SJCRH30 (cell line): ENCODE data around the gene EPB41L1. TPM values are rescaled to one million over a fixed set of nuclear protein-coding genes. Genes with fewer than 3 reads are reported as not detected.
A peak's percentile ranks its signal among the peaks of the same experiment; 100 is the strongest.

Source experiments
- DNase-seq, 2 experiments: peaks; one replicate each; pipeline ENCODE4 v3.0.0-alpha.2; 2015 to 2020
- H3K27ac ChIP-seq: fragments of 250-450 bp; sonication (Bioruptor Pico); 2 replicates; pipeline ENCODE4 v1.5.1; 2020; ENCODE audit warnings: mild to moderate bottlenecking, moderate library complexity
- H3K27me3 ChIP-seq: fragments of 250-450 bp; sonication (Bioruptor Pico); 2 replicates; pipeline ENCODE4 v1.5.1; 2020; ENCODE audit warnings: mild to moderate bottlenecking, moderate library complexity
- H3K36me3 ChIP-seq: fragments of 250-450 bp; sonication (Bioruptor Pico); 2 replicates; pipeline ENCODE4 v1.5.1; 2020; ENCODE audit warnings: mild to moderate bottlenecking, moderate library complexity
- H3K4me1 ChIP-seq: fragments of 250-450 bp; sonication (Bioruptor Pico); 2 replicates; pipeline ENCODE4 v1.5.1; 2020; ENCODE audit warnings: mild to moderate bottlenecking, moderate library complexity
- H3K4me3 ChIP-seq: fragments of 250-450 bp; sonication (Bioruptor Pico); 2 replicates; pipeline ENCODE4 v1.5.1; 2020; ENCODE audit warnings: mild to moderate bottlenecking, moderate library complexity
- H3K9me3 ChIP-seq: fragments of 250-450 bp; sonication (Bioruptor Pico); replicated peaks from 2 replicates; pipeline ENCODE4 v1.5.1; 2020; ENCODE audit warnings: mild to moderate bottlenecking, moderate library complexity
- total RNA-seq: library from RNA; depleted of rRNA; stranded (reverse); fragments of >200 nt; shearing (Covaris generic); gene quantifications from 2 replicates; pipeline ENCODE4 v1.2.3, GENCODE V29; 2014

Gene EPB41L1
- total RNA-seq, 1 experiment from 2014 or later = 6.7 TPM

DNA sequence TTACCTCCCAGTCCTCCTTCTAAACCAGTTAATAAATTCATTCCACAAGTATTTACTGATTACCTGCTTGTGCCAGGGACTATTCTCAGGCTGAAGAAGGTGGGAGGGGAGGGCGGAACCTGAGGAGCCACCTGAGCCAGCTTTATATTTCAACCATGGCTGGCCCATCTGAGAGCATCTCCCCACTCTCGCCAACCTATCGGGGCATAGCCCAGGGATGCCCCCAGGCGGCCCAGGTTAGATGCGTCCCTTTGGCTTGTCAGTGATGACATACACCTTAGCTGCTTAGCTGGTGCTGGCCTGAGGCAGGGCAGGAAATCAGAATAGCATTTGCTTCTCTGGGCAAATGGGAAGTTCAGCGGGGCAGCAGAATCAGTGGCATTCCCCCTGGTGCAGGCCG lies 76.8 kb downstream of the EPB41L1 start:
- no peak overlapping the region for H3K4me3 ChIP-seq
- H3K27me3 ChIP-seq = no peaks in the 10 kb centered on the region
- DNase-seq = no peak
- H3K27ac ChIP-seq = no peak overlapping the region
- peaks cover 12% of the 10 kb centered on the region for H3K4me1 ChIP-seq
- no peaks in the 10 kb centered on the region for H3K9me3 ChIP-seq
- H3K36me3 ChIP-seq = no peaks in the 10 kb centered on the region

DNA sequence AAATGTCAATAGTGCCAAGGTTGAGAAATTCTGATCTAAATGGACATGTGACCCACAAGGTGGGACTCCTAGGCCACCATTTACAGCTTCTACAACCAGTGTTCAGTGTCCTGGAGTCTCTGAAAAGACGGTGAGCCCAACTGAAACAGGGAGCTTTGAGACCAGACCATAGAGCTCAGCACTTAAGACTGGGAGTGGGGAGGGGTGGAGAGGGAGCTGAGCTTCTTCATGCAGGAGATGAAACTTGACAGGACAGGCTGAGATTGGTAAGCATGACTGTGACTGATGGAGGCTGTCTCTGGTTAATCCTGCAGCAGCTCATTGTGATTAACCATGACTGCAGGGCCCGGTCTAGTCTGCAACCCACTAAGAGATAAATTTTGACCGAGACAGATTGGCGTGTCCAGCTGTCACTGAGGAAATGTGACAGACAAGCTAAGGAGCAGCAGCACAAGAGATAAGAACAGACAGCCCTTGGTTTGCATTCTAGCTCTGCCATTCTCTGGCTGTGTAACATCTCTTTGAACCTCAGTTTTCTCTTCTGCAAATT lies 80.3 kb downstream of the EPB41L1 start:
- Histone ChIP-seq H3K27me3 (no peaks in the 10 kb centered on the region), H3K4me3 (no peak overlapping the region), H3K27ac (peak overlapping the region; percentile 89), H3K9me3 (no peaks in the 10 kb centered on the region), H3K4me1 (peaks cover 19% of the 10 kb centered on the region), H3K36me3 (peaks cover 3% of the 10 kb centered on the region; the same call in 1 of the 2 replicates)
- peak; percentile 83 to 87 for DNase-seq

DNA sequence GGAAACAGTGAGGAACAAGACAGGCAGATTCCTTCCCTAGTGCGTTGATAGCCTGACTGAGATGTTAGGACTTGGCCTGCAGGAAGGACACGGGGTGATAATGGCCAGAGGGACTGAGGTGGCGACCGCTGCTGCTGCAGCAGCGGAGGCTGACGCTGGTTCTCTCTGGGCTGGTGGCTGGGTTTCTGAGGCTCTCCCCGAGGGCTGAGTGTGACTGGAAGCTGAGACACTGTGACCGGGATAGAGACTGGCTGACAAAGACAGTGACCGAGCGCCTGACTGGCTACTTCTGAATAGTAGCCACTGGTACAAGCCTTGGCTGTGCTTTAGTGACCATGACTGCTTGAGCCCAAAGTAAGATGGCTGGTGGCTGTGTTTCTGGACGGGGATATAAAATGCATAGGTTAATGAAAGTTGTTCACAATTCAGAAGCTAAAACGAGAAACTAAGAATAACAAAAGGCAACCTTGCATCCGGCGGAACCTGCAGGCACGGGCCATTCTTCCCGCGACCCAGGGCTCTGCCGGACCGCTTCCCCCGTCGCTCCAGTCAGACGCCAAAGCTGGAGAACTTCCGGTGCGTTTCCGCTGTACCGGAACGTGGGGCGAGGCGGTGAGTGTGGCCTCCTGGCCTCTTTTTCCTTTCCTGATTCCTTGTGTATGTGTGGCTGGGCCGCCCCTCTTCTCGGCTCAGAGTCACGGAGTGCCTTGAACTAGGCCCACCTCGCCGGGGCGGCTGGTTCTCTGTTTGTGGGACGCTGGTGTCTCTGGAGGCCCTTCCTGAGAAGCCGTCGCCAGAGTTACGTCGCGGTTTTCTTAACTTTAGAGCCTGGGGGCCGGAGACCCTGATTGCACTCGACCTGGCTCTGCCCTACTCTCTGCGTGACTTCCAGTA lies 81.6 kb downstream of the EPB41L1 start, which contains the start of gene AAR2:
AAR2 (plus strand) TSS at position 587 of the 894 bp plus-strand sequence. CDS start 3,391 bp downstream, outside the sequence.
- Histone ChIP-seq H3K4me1 (peaks cover 19% of the 10 kb centered on the region), H3K27ac (peak within 1 kb of the TSS; percentile 89), H3K9me3 (no peaks in the 10 kb centered on the region), H3K27me3 (no peaks in the 10 kb centered on the region), H3K4me3 (peak within 1 kb of the TSS; percentile 97), H3K36me3 (peaks cover 13% of the 10 kb centered on the region)
- DNase-seq = peak; percentile 90 to 94

DNA sequence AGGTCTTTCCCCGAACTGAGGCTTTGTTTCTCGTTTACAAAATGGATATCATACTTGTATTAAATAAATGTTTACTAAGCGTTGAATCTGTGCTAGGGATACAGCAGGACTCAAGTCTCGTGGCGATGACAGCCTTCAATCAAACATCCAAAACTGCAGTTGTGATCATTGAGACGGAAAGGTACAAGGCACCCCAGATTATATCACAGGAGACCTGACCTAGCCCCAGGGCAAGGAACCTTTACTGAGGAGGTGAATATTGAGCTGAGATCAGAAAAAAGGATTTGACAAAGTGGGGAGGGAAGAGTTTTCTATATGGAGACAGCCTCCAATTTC lies 82.2 kb downstream of the EPB41L1 start:
- Histone ChIP-seq H3K4me3 (peak overlapping the region; percentile 97), H3K4me1 (peaks cover 19% of the 10 kb centered on the region), H3K27ac (peak overlapping the region; percentile 89), H3K27me3 (no peaks in the 10 kb centered on the region), H3K36me3 (peaks cover 19% of the 10 kb centered on the region), H3K9me3 (no peaks in the 10 kb centered on the region)
- no peak for DNase-seq

DNA sequence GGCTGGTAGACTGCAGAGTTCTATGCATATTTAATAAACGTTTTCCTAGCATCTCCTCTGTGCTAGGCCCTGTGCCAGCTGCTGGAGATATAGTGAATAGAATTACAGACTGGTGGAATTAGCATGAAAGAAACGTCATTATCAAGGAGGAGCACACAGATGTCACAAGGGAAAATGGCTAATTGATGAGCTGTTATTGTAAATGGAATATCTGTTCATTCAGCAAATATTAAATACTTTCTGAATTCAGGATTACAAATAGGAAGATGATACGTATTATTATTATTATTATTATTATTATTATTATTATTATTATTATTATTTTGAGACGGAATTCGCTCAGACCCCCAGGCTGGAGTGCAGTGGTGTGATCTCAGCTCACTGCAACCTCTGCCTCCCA lies 82.9 kb downstream of the EPB41L1 start:
- Histone ChIP-seq H3K4me1 (peaks cover 19% of the 10 kb centered on the region), H3K36me3 (peaks cover 24% of the 10 kb centered on the region), H3K27ac (no peak overlapping the region; the same call in 1 of the 2 replicates), H3K4me3 (peak overlapping the region; percentile 97), H3K27me3 (no peaks in the 10 kb centered on the region), H3K9me3 (no peaks in the 10 kb centered on the region)
- DNase-seq = peak in 1 of 2 experiments; percentile 23

DNA sequence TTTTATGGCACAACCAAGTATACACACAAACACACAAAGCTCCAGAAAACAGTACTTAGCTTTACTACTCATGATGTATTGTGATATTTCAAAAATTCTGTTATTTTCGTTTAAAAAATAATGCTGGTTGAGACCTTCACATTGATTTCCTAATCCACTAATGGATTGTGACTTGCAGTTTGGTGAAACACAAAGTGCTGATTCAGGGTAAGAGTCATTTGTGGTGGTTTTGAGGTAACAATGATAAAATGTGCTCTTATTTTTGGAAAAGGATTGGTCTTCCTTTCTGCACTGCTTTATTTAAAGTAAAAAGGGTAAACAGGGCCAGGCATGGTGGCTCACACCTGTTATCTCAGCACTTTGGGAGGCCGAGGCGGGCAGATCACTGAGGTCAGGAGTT lies 83.6 kb downstream of the EPB41L1 start:
- Histone ChIP-seq H3K4me1 (peaks cover 19% of the 10 kb centered on the region), H3K27me3 (no peaks in the 10 kb centered on the region), H3K36me3 (peaks cover 28% of the 10 kb centered on the region), H3K4me3 (no peak overlapping the region), H3K9me3 (no peaks in the 10 kb centered on the region), H3K27ac (no peak overlapping the region)
- no peak for DNase-seq

DNA sequence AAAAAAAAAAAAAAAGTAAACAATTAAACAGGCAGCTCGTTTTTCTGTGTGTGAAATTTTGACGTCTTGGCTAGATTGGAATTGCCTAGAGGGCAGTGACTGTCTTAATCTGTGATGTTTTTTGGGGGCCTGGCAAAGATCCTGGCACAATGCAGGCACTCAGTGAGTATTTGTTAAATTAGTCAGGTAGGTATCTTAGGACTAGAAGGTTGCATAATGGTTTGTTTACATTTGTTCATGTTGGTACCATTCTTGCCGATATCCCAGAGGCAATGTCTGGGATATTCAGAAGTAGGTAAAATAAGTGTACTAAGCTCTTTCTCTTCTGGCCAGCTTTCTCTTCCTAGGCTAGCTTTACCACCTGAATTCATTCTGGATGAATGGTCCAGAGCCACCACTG lies 84.2 kb downstream of the EPB41L1 start:
- Histone ChIP-seq H3K9me3 (no peaks in the 10 kb centered on the region), H3K36me3 (peaks cover 34% of the 10 kb centered on the region), H3K4me1 (peaks cover 19% of the 10 kb centered on the region), H3K27ac (no peak overlapping the region), H3K27me3 (no peaks in the 10 kb centered on the region), H3K4me3 (no peak overlapping the region)
- DNase-seq = no peak

DNA sequence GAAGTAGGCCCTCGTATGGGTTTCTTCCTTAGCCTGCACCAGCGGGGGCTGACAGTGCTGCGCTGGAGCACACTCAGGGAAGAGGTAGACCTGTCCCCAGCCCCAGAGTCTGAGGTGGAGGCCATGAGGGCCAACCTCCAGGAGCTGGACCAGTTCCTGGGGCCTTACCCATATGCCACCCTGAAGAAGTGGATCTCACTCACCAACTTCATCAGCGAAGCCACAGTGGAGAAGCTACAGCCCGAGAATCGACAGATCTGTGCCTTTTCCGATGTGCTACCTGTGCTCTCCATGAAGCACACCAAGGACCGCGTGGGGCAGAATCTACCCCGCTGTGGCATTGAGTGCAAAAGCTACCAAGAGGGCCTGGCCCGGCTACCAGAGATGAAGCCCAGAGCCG lies 85.5 kb downstream of the EPB41L1 start:
- Histone ChIP-seq H3K4me3 (no peak overlapping the region), H3K36me3 (peaks cover 47% of the 10 kb centered on the region), H3K27ac (no peak overlapping the region), H3K27me3 (no peaks in the 10 kb centered on the region), H3K9me3 (no peaks in the 10 kb centered on the region), H3K4me1 (peaks cover 11% of the 10 kb centered on the region)
- DNase-seq = no peak

DNA sequence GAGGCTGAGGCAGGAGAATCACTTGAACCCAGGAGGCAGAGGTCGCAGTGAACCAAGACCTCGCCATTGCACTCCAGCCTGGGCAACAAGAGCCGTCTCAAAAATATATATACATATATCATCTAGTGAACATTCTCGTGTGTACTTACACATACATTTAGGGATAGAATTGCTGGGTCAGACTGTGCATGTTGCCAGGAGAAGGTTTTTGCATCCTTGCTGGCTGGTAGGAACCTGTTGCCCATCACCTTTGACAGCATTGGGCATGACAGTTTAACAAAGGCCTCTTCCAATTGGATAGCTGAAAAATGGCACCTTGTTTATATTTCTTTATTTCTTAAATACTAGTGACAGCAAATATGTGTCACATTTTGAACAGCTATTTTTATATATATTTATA lies 87.1 kb downstream of the EPB41L1 start:
- Histone ChIP-seq H3K4me1 (peaks cover 6% of the 10 kb centered on the region), H3K27me3 (no peaks in the 10 kb centered on the region), H3K4me3 (no peak overlapping the region), H3K27ac (no peak overlapping the region), H3K36me3 (peaks cover 63% of the 10 kb centered on the region), H3K9me3 (no peaks in the 10 kb centered on the region)
- no peak for DNase-seq

DNA sequence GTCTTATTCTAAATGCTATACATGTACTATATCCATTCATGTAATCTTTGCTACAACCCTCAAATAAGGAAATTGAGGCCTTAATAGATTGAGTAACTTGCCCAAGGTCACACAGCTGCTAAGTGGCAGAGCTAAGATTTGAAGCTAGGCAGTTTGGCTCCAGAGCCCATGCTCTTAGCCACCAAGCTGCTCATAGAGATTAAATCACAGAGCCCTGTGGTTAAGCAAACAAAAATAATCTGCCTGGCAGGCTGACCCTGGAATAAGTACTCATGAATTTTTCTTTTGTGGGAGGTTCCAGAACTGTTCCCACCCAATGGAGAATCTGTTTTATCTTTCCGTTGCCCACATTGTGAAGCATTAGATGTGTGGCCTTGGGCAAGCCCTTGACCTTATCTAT lies 89.2 kb downstream of the EPB41L1 start:
- no peak for DNase-seq
- no peaks in the 10 kb centered on the region for H3K27me3 ChIP-seq
- H3K9me3 ChIP-seq = no peaks in the 10 kb centered on the region
- H3K4me3 ChIP-seq = no peak overlapping the region
- peaks cover 84% of the 10 kb centered on the region for H3K36me3 ChIP-seq
- H3K4me1 ChIP-seq = no peaks in the 10 kb centered on the region
- no peak overlapping the region for H3K27ac ChIP-seq

DNA sequence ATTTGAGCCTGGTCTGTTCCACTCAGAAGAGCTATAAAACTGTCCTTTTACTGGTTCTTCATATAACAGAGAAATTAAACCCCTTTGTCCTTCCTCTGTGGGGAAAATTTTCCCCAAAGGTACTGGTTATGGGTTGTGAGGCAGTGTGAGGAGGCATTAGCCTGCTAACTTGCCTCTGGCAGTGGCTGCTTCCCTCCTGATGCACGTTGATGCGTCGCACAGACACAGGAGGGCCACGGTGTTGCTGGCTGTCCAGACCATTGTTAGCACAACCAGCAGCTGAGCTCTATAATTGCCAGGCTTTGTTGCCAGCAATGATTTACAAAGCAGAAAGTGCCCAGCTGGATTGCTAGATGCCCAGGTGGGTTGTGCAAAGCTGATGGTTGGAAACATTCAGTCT lies 91.9 kb downstream of the EPB41L1 start:
- peaks cover 88% of the 10 kb centered on the region for H3K36me3 ChIP-seq
- H3K27ac ChIP-seq = no peak overlapping the region
- H3K4me1 ChIP-seq = no peaks in the 10 kb centered on the region
- H3K9me3 ChIP-seq = no peaks in the 10 kb centered on the region
- DNase-seq = no peak
- H3K27me3 ChIP-seq = no peaks in the 10 kb centered on the region
- H3K4me3 ChIP-seq = no peak overlapping the region

DNA sequence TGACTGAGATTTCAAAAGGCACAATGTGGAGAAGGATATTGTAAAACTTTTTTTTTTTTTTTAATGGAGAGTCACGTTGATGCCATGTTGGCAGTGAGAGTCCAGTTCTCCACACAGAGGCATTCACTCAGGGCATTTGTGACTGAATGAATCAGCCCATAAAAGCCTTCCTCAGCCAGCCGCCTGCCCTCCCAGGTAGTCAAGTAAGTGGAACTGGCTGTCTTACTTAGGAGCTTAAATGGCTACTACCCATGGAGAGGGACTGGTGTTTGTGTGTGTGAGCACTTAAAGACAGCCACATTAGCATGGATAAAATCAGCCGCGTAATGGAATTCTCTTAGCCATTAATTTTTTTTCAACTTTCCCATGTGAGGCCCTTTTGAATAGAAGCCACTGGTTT lies 94.3 kb downstream of the EPB41L1 start:
- no peaks in the 10 kb centered on the region for H3K9me3 ChIP-seq
- H3K4me1 ChIP-seq = no peaks in the 10 kb centered on the region
- no peak overlapping the region for H3K27ac ChIP-seq
- no peak overlapping the region for H3K4me3 ChIP-seq
- DNase-seq = no peak
- H3K27me3 ChIP-seq = no peaks in the 10 kb centered on the region
- peaks cover 86% of the 10 kb centered on the region for H3K36me3 ChIP-seq

DNA sequence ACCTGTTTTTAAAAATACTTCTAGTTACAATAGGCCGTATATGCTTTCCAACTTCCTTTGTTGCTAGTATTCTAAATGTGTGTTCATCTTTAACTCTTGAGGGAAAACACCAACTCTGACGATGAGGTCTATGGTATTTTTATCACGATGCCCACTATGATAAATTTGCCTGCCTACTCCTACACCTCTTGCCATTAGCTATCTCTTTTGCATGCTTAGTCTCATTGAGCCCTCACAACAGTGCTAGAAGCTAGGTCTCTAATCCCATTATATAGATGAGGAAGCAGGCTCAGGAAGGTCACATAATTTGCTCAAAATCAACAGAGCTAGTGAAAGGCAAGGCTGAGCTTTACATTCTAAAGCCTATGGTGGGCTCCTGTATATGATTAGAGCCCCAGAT lies 94.9 kb downstream of the EPB41L1 start:
- H3K27ac ChIP-seq = no peak overlapping the region
- H3K4me1 ChIP-seq = no peaks in the 10 kb centered on the region
- no peaks in the 10 kb centered on the region for H3K9me3 ChIP-seq
- DNase-seq = no peak
- H3K36me3 ChIP-seq = peaks cover 85% of the 10 kb centered on the region
- H3K27me3 ChIP-seq = no peaks in the 10 kb centered on the region
- no peak overlapping the region for H3K4me3 ChIP-seq

DNA sequence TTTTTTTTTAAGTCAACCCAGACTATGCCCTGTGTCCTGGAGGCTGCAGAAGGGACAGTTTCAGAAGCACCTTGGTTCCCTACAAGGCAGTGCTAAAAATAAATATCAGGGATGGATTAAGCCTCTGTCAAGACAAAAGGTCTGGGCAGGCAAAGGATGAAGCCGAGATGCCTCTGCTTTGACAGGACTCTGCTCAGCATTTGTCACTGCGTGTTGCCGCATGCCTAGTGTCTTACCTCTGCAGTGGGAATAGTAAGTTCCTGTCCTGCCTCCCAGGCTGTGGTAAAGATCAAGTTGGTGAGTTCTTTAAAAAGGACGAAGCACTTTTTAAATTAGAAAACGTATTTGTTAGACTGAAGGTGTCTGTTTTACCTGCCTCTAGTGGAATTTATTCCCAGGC lies 96.9 kb downstream of the EPB41L1 start:
- DNase-seq = no peak
- Histone ChIP-seq H3K4me1 (no peaks in the 10 kb centered on the region), H3K4me3 (no peak overlapping the region), H3K9me3 (no peaks in the 10 kb centered on the region), H3K27me3 (no peaks in the 10 kb centered on the region), H3K36me3 (peaks cover 82% of the 10 kb centered on the region), H3K27ac (no peak overlapping the region)

DNA sequence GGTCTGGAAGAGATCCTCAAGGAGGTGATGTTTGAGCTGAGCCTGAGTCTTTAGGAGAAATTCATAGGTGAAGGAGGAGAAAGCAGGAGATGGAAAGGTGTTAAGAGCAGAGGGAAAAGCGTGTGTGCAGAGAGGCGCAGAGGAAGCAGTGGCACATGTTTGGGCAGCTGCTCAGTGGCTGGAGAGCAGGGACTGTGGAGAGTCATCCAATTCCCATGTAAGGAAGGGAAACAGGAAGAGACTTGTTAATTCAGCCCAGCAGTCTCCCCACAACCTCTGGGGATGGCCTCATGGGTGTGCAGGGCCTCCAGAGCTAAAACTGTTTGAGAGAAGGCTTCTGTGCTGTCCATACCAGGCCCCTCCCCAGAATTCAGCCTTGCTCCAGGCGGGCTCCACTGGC lies 98.0 kb downstream of the EPB41L1 start:
- no peaks in the 10 kb centered on the region for H3K27me3 ChIP-seq
- H3K36me3 ChIP-seq = peaks cover 82% of the 10 kb centered on the region
- no peak overlapping the region for H3K27ac ChIP-seq
- no peak overlapping the region for H3K4me3 ChIP-seq
- no peak for DNase-seq
- H3K9me3 ChIP-seq = no peaks in the 10 kb centered on the region
- no peaks in the 10 kb centered on the region for H3K4me1 ChIP-seq
